GM19193 (cell line): ENCODE results near the gene UPF3A.

Experiments
- POLR2A ChIP-seq: IDR thresholded peaks from 4 replicates; pipeline ENCODE4 v1.6.1; 2011; ENCODE audit not compliant: insufficient read depth, insufficient read length; ENCODE audit errors: extremely low read depth

Gene UPF3A

GRCh38 chr13:114260814-114261213 lies 20.6 kb upstream of the UPF3A start:
- no peak for TF ChIP-seq POLR2A

GRCh38 chr13:114261328-114261965 lies 20.0 kb upstream of the UPF3A start:
- TF ChIP-seq POLR2A = no peak

- no peak for TF ChIP-seq POLR2A
Observed at GRCh38 chr13:114263578-114263977, 17.8 kb upstream of the UPF3A start.

- no peak for TF ChIP-seq POLR2A
Observed at GRCh38 chr13:114264886-114265611, 16.4 kb upstream of the UPF3A start.

- no peak for TF ChIP-seq POLR2A
Observed at GRCh38 chr13:114266241-114266640, 15.2 kb upstream of the UPF3A start.

GRCh38 chr13:114268344-114269280 lies 12.8 kb upstream of the UPF3A start:
- no peak for TF ChIP-seq POLR2A

- no peak for TF ChIP-seq POLR2A
Observed at GRCh38 chr13:114269281-114269770, 12.1 kb upstream of the UPF3A start.

- TF ChIP-seq POLR2A = no peak
Observed at GRCh38 chr13:114272977-114273376, 8.4 kb upstream of the UPF3A start.

GRCh38 chr13:114275304-114275703 lies 6.1 kb upstream of the UPF3A start:
- TF ChIP-seq POLR2A = no peak

- TF ChIP-seq POLR2A = no peak
Observed at GRCh38 chr13:114279146-114279545, 2.3 kb upstream of the UPF3A start.

- no peak for TF ChIP-seq POLR2A
Observed at GRCh38 chr13:114279758-114280355, 1.5 kb upstream of the UPF3A start.

GRCh38 chr13:114282041-114282670 lies 755 bp downstream of the UPF3A start:
- TF ChIP-seq POLR2A = peak; percentile 19

GRCh38 chr13:114283576-114283975 lies 2.2 kb downstream of the UPF3A start:
- TF ChIP-seq POLR2A = no peak

GRCh38 chr13:114284680-114285079 lies 3.3 kb downstream of the UPF3A start:
- no peak for TF ChIP-seq POLR2A
